MCF 10A (cell line): ENCODE results near the gene PBX1. TPM values are rescaled to one million over a fixed set of nuclear protein-coding genes. Genes with fewer than 3 reads are reported as not detected.

ENCODE experiments used
- BruUV-seq: library from RNA; stranded (reverse); fragments of 400-500 nt; replicated peaks from 2 replicates; lab custom pipeline; 2021; lab: Mats Ljungman, UMichigan
- CTCF ChIA-PET: fragments of 300-600 bp; sonication (Branson Sonifier 250); formaldehyde crosslinking; extraction: SDS; loops from one replicate; lab custom pipeline; 2021; ENCODE audit warnings: antibody characterized with exemption, inconsistent platforms; lab: Yijun Ruan, JAX
- POLR2A ChIA-PET: fragments of 300-600, 350-650 bp; sonication (Branson Sonifier 250); formaldehyde crosslinking; extraction: SDS; loops from one replicate; lab custom pipeline; 2020; ENCODE audit warnings: antibody characterized with exemption, inconsistent platforms; lab: Yijun Ruan, JAX
- DNase-seq: peaks from one replicate; pipeline ENCODE4 v3.0.0-alpha.2; 2018; ENCODE audit not compliant: unreplicated experiment
- H3K27ac Mint-ChIP-seq: one replicate; pipeline ENCODE4 v1.8.0; 2022; ENCODE audit warnings: mild to moderate bottlenecking, low read depth, mixed read lengths; ENCODE audit not compliant: unreplicated experiment
- H3K27me3 Mint-ChIP-seq: one replicate; pipeline ENCODE4 v1.8.0; 2022; ENCODE audit warnings: mixed read lengths; ENCODE audit not compliant: insufficient read depth, unreplicated experiment
- H3K36me3 Mint-ChIP-seq: one replicate; pipeline ENCODE4 v1.8.0; 2022; ENCODE audit warnings: mild to moderate bottlenecking, moderate library complexity, mixed read lengths; ENCODE audit not compliant: insufficient read depth, unreplicated experiment
- H3K4me1 Mint-ChIP-seq: one replicate; pipeline ENCODE4 v1.8.0; 2022; ENCODE audit warnings: mixed read lengths; ENCODE audit not compliant: insufficient read depth, unreplicated experiment
- H3K4me3 Mint-ChIP-seq: one replicate; pipeline ENCODE4 v1.8.0; 2022; ENCODE audit warnings: mild to moderate bottlenecking, moderate library complexity, mixed read lengths; ENCODE audit not compliant: unreplicated experiment
- H3K9me3 Mint-ChIP-seq: one replicate; pipeline ENCODE4 v1.8.0; 2022; ENCODE audit warnings: mixed read lengths; ENCODE audit not compliant: unreplicated experiment
- intact Hi-C: fragments of 100-400 bp; cut with micrococcal nuclease; formaldehyde crosslinking; loops from 2 replicates; pipeline ENCODE4 v1.14.1; 2022
- total RNA-seq: library from RNA; stranded (reverse); gene quantifications from 2 replicates; pipeline ENCODE4 v1.2.3, GENCODE V29; 2022
- TF ChIP-seq, protein P1 (sequence below): fragments of 200-600 bp; IDR thresholded peaks from one replicate; pipeline ENCODE4 v1.8.0; 2022; ENCODE audit warnings: antibody characterized with exemption, mild to moderate bottlenecking; ENCODE audit not compliant: unreplicated experiment

Gene PBX1
- total RNA-seq, 1 experiment from 2014 or later = 5.8 TPM

DNA sequence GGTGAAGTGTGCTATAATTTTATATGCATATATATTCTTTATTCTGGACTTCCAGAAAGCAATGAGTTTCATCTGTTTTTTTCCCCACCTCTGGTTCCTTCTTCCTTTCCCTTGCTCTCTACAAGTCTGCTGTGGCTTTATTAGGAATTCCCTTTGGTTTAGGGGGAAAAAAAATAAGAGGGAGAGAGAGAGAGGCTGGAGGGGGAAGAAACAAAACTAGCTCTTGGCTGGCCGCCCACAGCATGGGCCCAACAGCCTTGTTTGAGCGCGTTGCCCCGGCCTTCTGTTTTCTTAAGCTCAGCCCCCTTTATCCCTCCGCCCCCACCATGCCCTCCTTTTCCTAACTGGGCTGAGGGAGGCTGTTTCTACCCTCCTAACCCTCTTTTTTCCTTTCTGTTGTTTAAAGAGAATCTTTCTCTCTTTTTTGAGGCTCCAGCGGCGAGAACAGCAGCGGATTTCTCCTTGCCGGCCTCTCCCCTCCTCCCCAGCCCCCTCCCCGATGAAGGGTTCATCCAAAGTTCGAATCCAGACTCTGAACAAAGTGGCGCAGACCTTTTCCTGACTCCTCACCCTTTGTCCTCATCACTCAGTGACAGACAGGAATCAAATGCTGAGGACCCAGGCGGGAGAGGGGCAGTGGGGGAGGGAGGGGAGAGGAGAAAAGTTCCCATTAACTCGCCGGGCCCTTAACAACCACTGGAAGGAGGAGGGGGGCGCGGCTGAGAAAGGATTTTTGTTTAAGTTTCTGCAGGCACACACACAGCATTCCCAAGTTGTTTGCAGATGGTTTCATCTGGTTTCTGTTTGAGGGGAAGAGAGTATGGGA is 29.7 kb downstream of the PBX1 start:
- ChIA-PET POLR2A (interaction anchor here (0.6 kb wide), 1 partner anchor 24 kb away, joined by 3 read pairs; no protein-coding TSS in a partner anchor), CTCF (no interaction called here)
- no peak for DNase-seq
- no peak overlapping the region for H3K27ac Mint-ChIP-seq
- H3K9me3 Mint-ChIP-seq = no peaks in the 10 kb centered on the region
- no peak overlapping the region for H3K4me3 Mint-ChIP-seq
- TF ChIP-seq, protein P1, sequence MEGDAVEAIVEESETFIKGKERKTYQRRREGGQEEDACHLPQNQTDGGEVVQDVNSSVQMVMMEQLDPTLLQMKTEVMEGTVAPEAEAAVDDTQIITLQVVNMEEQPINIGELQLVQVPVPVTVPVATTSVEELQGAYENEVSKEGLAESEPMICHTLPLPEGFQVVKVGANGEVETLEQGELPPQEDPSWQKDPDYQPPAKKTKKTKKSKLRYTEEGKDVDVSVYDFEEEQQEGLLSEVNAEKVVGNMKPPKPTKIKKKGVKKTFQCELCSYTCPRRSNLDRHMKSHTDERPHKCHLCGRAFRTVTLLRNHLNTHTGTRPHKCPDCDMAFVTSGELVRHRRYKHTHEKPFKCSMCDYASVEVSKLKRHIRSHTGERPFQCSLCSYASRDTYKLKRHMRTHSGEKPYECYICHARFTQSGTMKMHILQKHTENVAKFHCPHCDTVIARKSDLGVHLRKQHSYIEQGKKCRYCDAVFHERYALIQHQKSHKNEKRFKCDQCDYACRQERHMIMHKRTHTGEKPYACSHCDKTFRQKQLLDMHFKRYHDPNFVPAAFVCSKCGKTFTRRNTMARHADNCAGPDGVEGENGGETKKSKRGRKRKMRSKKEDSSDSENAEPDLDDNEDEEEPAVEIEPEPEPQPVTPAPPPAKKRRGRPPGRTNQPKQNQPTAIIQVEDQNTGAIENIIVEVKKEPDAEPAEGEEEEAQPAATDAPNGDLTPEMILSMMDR = no peak
- intact Hi-C loops = no loop called here
- H3K4me1 Mint-ChIP-seq = peaks cover 6% of the 10 kb centered on the region
- BruUV-seq = no TSS peak
- no peaks in the 10 kb centered on the region for H3K36me3 Mint-ChIP-seq
- no peaks in the 10 kb centered on the region for H3K27me3 Mint-ChIP-seq

DNA sequence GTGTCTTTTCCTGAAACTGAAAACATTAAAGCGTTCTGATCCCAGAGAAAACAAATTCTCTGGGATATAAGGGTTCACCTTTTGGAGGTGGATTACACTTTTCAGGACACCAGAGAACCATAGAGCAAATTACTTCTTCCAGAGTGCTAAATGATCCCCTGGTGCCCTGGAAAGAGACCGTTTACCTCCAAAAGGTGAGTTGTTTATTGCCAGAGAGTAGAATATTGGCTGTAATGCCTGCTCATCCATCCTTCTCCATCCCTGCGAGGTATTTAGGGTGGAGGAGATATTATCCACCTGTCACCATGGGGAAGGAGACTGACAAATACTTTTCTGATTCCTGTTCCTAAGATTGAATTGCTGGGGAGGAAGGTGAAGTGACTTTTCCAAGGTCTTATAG is 30.4 kb downstream of the PBX1 start:
- no TSS peak for BruUV-seq

GRCh38 chr1:164589961-164590507 is 31.1 kb downstream of the PBX1 start:
- TF ChIP-seq, protein P1 = no peak
- Mint-ChIP-seq H3K4me3 (no peak overlapping the region), H3K9me3 (no peaks in the 10 kb centered on the region), H3K36me3 (no peaks in the 10 kb centered on the region), H3K4me1 (peaks cover 6% of the 10 kb centered on the region), H3K27ac (no peak overlapping the region), H3K27me3 (no peaks in the 10 kb centered on the region)
- ChIA-PET POLR2A (no interaction called here), CTCF (interaction anchor here (0.6 to 0.7 kb wide), 2 partner anchors 12 to 140 kb away, joined by 3 read pairs; no protein-coding TSS in a partner anchor)
- intact Hi-C loops = no loop called here
- DNase-seq = no peak
- no TSS peak for BruUV-seq

More for the DNA sequence above, 30.4 kb downstream of the PBX1 start:
- CTCF ChIA-PET = interaction anchor here (0.6 kb wide), 1 partner anchor 13 kb away, joined by 3 read pairs; no protein-coding TSS in a partner anchor
- Mint-ChIP-seq H3K9me3 (no peaks in the 10 kb centered on the region), H3K27me3 (no peaks in the 10 kb centered on the region), H3K27ac (no peak overlapping the region), H3K4me3 (no peak overlapping the region), H3K36me3 (no peaks in the 10 kb centered on the region), H3K4me1 (peaks cover 6% of the 10 kb centered on the region)
- POLR2A ChIA-PET = no interaction called here
- DNase-seq = no peak
- intact Hi-C loops = no loop called here
- TF ChIP-seq, protein P1 = no peak

GRCh38 chr1:164590592-164590991 is 31.6 kb downstream of the PBX1 start:
- no TSS peak for BruUV-seq
- H3K4me3 Mint-ChIP-seq = no peak overlapping the region
- no peaks in the 10 kb centered on the region for H3K27me3 Mint-ChIP-seq
- ChIA-PET POLR2A (interaction anchor here (1.3 kb wide), 1 partner anchor 13 kb away, joined by 3 read pairs; no protein-coding TSS in a partner anchor), CTCF (interaction anchor here (0.7 kb wide), 1 partner anchor 140 kb away, joined by 3 read pairs; no protein-coding TSS in a partner anchor)
- TF ChIP-seq, protein P1 = no peak
- H3K4me1 Mint-ChIP-seq = peaks cover 6% of the 10 kb centered on the region
- no peaks in the 10 kb centered on the region for H3K36me3 Mint-ChIP-seq
- DNase-seq = no peak
- H3K27ac Mint-ChIP-seq = no peak overlapping the region
- intact Hi-C loops = no loop called here
- H3K9me3 Mint-ChIP-seq = no peaks in the 10 kb centered on the region
